Neural cell (in vitro differentiated cells): Measurements from ENCODE around the gene MICAL2. TPM values are rescaled to one million over a fixed set of nuclear protein-coding genes. Genes with fewer than 3 reads are reported as not detected.

ENCODE experiments used
- H2AFZ ChIP-seq: fragments of 200-600, 300-800 bp; sonication (generic), shearing (Covaris generic); 2 replicates; pipeline ENCODE4 v1.6.0; 2014; ENCODE audit warnings: low read depth, mild to moderate bottlenecking, antibody characterized with exemption, low read length, moderate library complexity
- H3F3A ChIP-seq: fragments of 200-600 bp; shearing (Covaris generic); 2 replicates; pipeline ENCODE4 v1.6.1; 2016; ENCODE audit warnings: mild to moderate bottlenecking, moderate library complexity, mixed read lengths, antibody characterized with exemption, low read length; ENCODE audit not compliant: insufficient read depth, poor library complexity, severe bottlenecking
- H3K27ac ChIP-seq: fragments of 200-600, 300-800 bp; sonication (generic), shearing (Covaris generic); 2 replicates; pipeline ENCODE4 v1.5.1; 2014; ENCODE audit warnings: mild to moderate bottlenecking, low read length, moderate library complexity
- H3K27me3 ChIP-seq: fragments of 300-800, 200-600 bp; sonication (generic), shearing (Covaris generic); 2 replicates; pipeline ENCODE4 v1.6.0; 2014; ENCODE audit warnings: mild to moderate bottlenecking, low read depth, low read length, moderate library complexity; ENCODE audit not compliant: insufficient read depth
- H3K36me3 ChIP-seq: fragments of 300-800, 200-600 bp; sonication (generic), shearing (Covaris generic); 2 replicates; pipeline ENCODE4 v1.5.1; 2014; ENCODE audit warnings: mild to moderate bottlenecking, antibody characterized with exemption, low read length, moderate library complexity; ENCODE audit not compliant: insufficient read depth
- H3K4me2 ChIP-seq: fragments of 300-800, 200-600 bp; sonication (generic), shearing (Covaris generic); 2 replicates; pipeline ENCODE4 v1.6.0; 2014; ENCODE audit warnings: mild to moderate bottlenecking, low read length
- H3K4me3 ChIP-seq: fragments of 300-800, 200-600 bp; sonication (generic), shearing (Covaris generic); 2 replicates; pipeline ENCODE4 v1.5.1; 2014; ENCODE audit warnings: mild to moderate bottlenecking, low read length, moderate library complexity
- H3K79me2 ChIP-seq: fragments of 200-600 bp; shearing (Covaris generic); replicated peaks from 2 replicates; pipeline ENCODE4 v1.6.0; 2014; ENCODE audit warnings: mild to moderate bottlenecking, low read length, moderate library complexity; ENCODE audit not compliant: insufficient read depth
- H3K9ac ChIP-seq: fragments of 300-800, 200-600 bp; sonication (generic), shearing (Covaris generic); 2 replicates; pipeline ENCODE4 v1.6.1; 2016; ENCODE audit warnings: mild to moderate bottlenecking, low read length, mixed read lengths
- H3K9me2 ChIP-seq: fragments of 200-600 bp; shearing (Covaris generic); 2 replicates; pipeline ENCODE4 v1.6.1; 2016; ENCODE audit warnings: mild to moderate bottlenecking, low read length, mixed read lengths; ENCODE audit not compliant: insufficient read depth
- H3K9me3 ChIP-seq: fragments of 200-600, 300-800 bp; sonication (generic), shearing (Covaris generic); 2 replicates; pipeline ENCODE4 v1.6.1; 2016; ENCODE audit warnings: mild to moderate bottlenecking, mixed run types, low read length, moderate library complexity, mixed read lengths
- H4K20me1 ChIP-seq: fragments of 200-600 bp; shearing (Covaris generic); 2 replicates; pipeline ENCODE4 v1.6.1; 2016; ENCODE audit warnings: mild to moderate bottlenecking, mixed run types; ENCODE audit not compliant: insufficient read depth
- CTCF ChIP-seq: fragments of 450-650 bp; IDR thresholded peaks from 2 replicates; pipeline ENCODE4 v1.5.1; 2014; ENCODE audit warnings: antibody characterized with exemption, mild to moderate bottlenecking, moderate library complexity; ENCODE audit not compliant: poor library complexity, severe bottlenecking
- EP300 ChIP-seq: fragments of 450-650 bp; conservative IDR thresholded peaks from 2 replicates; pipeline ENCODE4 v1.6.1; 2014; ENCODE audit warnings: antibody characterized with exemption, mild to moderate bottlenecking, moderate library complexity; ENCODE audit not compliant: poor library complexity, severe bottlenecking
- EZH2 ChIP-seq: fragments of 200-600, 300-800 bp; shearing (Covaris generic), sonication (generic); IDR thresholded peaks from 2 replicates; pipeline ENCODE4 v1.6.1; 2014; ENCODE audit warnings: antibody characterized with exemption, low read length, borderline replicate concordance, mild to moderate bottlenecking; ENCODE audit not compliant: insufficient read depth, poor library complexity, severe bottlenecking
- MXI1 ChIP-seq: fragments of 450-650 bp; conservative IDR thresholded peaks from 2 replicates; pipeline ENCODE4 v1.6.1; 2014; ENCODE audit warnings: antibody characterized with exemption, mild to moderate bottlenecking; ENCODE audit not compliant: poor library complexity, severe bottlenecking
- POLR2AphosphoS5 ChIP-seq: IDR thresholded peaks from 2 replicates; pipeline ENCODE4 v1.6.1; 2012
- RAD21 ChIP-seq: fragments of 450-650 bp; conservative IDR thresholded peaks from 2 replicates; pipeline ENCODE4 v1.6.1; 2014; ENCODE audit warnings: antibody characterized with exemption, mild to moderate bottlenecking, moderate library complexity
- REST ChIP-seq: IDR thresholded peaks from 2 replicates; pipeline ENCODE4 v1.6.1; 2012; ENCODE audit warnings: borderline replicate concordance
- SMC3 ChIP-seq: fragments of 450-650 bp; conservative IDR thresholded peaks from 2 replicates; pipeline ENCODE4 v1.6.1; 2014; ENCODE audit warnings: antibody characterized with exemption, mild to moderate bottlenecking, moderate library complexity; ENCODE audit not compliant: poor library complexity
- TAF1 ChIP-seq: IDR thresholded peaks from 2 replicates; pipeline ENCODE4 v1.6.1; 2012; ENCODE audit warnings: low read depth
- polyA plus RNA-seq: library from polyadenylated mRNA; depleted of rRNA; stranded (reverse); fragments of >200 nt; gene quantifications from 2 replicates; pipeline ENCODE4 v1.2.3, GENCODE V29; 2014

MICAL2 gene
- polyA plus RNA-seq, 1 donor from 2014 or later: 2.2 TPM

GRCh38 chr11:12073886-12074285, 36.5 kb upstream of the MICAL2 start:
- no peak overlapping the region for H3K4me3 ChIP-seq
- no peaks in the 10 kb centered on the region for H3K36me3 ChIP-seq
- H3K9ac ChIP-seq: no peak overlapping the region
- H3K27me3 ChIP-seq: no peaks in the 10 kb centered on the region
- no peak overlapping the region for H3K4me2 ChIP-seq
- no peaks in the 10 kb centered on the region for H3K79me2 ChIP-seq
- H3F3A ChIP-seq: no peaks in the 10 kb centered on the region
- no peaks in the 10 kb centered on the region for H3K9me3 ChIP-seq
- no peaks in the 10 kb centered on the region for H4K20me1 ChIP-seq
- H3K9me2 ChIP-seq: no peaks in the 10 kb centered on the region
- H3K27ac ChIP-seq: no peak overlapping the region
- TF ChIP-seq REST (no peak), RAD21 (no peak), POLR2AphosphoS5 (no peak), EZH2 (no peak), MXI1 (no peak), CTCF (no peak), SMC3 (no peak), TAF1 (no peak), EP300 (no peak)
- H2AFZ ChIP-seq: no peak overlapping the region

- H3K4me3 ChIP-seq: no peak overlapping the region
- H3K27me3 ChIP-seq: no peaks in the 10 kb centered on the region
- no peaks in the 10 kb centered on the region for H3K79me2 ChIP-seq
- H3K9ac ChIP-seq: no peak overlapping the region
- H3K9me2 ChIP-seq: no peaks in the 10 kb centered on the region
- TF ChIP-seq CTCF: no peak
- no peak for TF ChIP-seq RAD21
- TF ChIP-seq TAF1: no peak
- no peak for TF ChIP-seq EZH2
- TF ChIP-seq POLR2AphosphoS5: no peak
- TF ChIP-seq REST: no peak
- no peak for TF ChIP-seq SMC3
- no peak for TF ChIP-seq MXI1
- no peak for TF ChIP-seq EP300
- no peaks in the 10 kb centered on the region for H3F3A ChIP-seq
- no peaks in the 10 kb centered on the region for H3K36me3 ChIP-seq
- no peak overlapping the region for H3K27ac ChIP-seq
- no peak overlapping the region for H2AFZ ChIP-seq
- no peaks in the 10 kb centered on the region for H3K9me3 ChIP-seq
- H4K20me1 ChIP-seq: no peaks in the 10 kb centered on the region
- H3K4me2 ChIP-seq: no peak overlapping the region
Measured at GRCh38 chr11:12074529-12075195, 35.7 kb upstream of the MICAL2 start.
